Esophagus squamous epithelium (tissue), 5 donors: ENCODE data around the gene CADPS. TPM values are rescaled to one million over a fixed set of nuclear protein-coding genes. Genes with fewer than 3 reads are reported as not detected.

Source experiments
- DNase-seq: peaks from one replicate; lab custom pipeline; 2025; lab: John Stamatoyannopoulos, UW
- H3K27ac ChIP-seq, 4 donors: fragments of 200-600 bp; sonication (generic); one replicate each; pipeline ENCODE4 v1.5.1; 2016 to 2019; ENCODE audit warnings: mild to moderate bottlenecking in 1 of 4
- H3K27me3 ChIP-seq, 4 donors: fragments of 200-600 bp; sonication (generic); 1 replicate in 3 of 4; 2 replicates in 1 of 4; pipeline versions ENCODE4 v1.5.1 to v1.6.0; 2017 to 2021; ENCODE audit warnings: antibody characterized with exemption in 1 of 4
- H3K36me3 ChIP-seq, 3 donors: fragments of 200-600 bp; sonication (generic); one replicate each; pipeline ENCODE4 v1.5.1; 2016 to 2019
- H3K4me1 ChIP-seq, 3 donors: fragments of 200-600 bp; sonication (generic); one replicate each; pipeline ENCODE4 v1.5.1; 2017 to 2019
- H3K4me3 ChIP-seq, 4 donors: fragments of 200-600 bp; sonication (generic); 1 replicate in 3 of 4; 2 replicates in 1 of 4; pipeline ENCODE4 v1.5.1; 2016 to 2019; ENCODE audit warnings: mild to moderate bottlenecking in 2 of 4, moderate library complexity in 1 of 4
- H3K9me3 ChIP-seq, 3 donors: fragments of 200-600 bp; sonication (generic); one replicate each; pipeline ENCODE4 v1.5.1; 2016 to 2019
- CTCF ChIP-seq, 6 experiments: fragments of 450-650 bp in 4 of 6; fragments of 200-600 bp in 2 of 6; sonication (generic) in 2 of 6; IDR thresholded peaks; one replicate each; pipeline ENCODE4 v1.5.1; 2016 to 2019; ENCODE audit warnings: antibody characterized with exemption in 6 of 6, mild to moderate bottlenecking in 4 of 6, moderate library complexity in 4 of 6
- POLR2A ChIP-seq, 4 donors: fragments of 450-650 bp; IDR thresholded peaks; one replicate each; pipeline ENCODE4 v1.6.1; 2017; ENCODE audit warnings: antibody characterized with exemption in 4 of 4, mild to moderate bottlenecking in 4 of 4, moderate library complexity in 3 of 4
- WGBS, 2 donors: methylation state at CpG; one replicate each; pipeline ENCODE4 v1.1.5; 2018; 5-methylcytosine and 5-hydroxymethylcytosine counted together
- intact Hi-C: fragments of 100-400 bp; cut with DNase I; formaldehyde crosslinking; loops from one replicate; pipeline ENCODE4 v1.15.0; 2022
- total RNA-seq, 4 donors: library from RNA; depleted of rRNA; stranded (reverse); fragments of >200 nt; gene quantifications; one replicate each; pipeline ENCODE4 v1.1.0, GENCODE V29; 2016
- donor health status: DM: yes; HTN: yes; CAD: no.

The CADPS gene
- total RNA-seq, 4 donors from 2014 or later = 0.09 to 4.8 TPM; not detected in 2

GRCh38 chr3:62793946-62794345 lies 81.3 kb downstream of the CADPS start:
- Histone ChIP-seq H3K27me3 (no peaks in the 10 kb centered on the region), H3K4me1 (no peaks in the 10 kb centered on the region), H3K4me3 (no peak overlapping the region), H3K36me3 (no peaks in the 10 kb centered on the region), H3K27ac (no peak overlapping the region), H3K9me3 (no peaks in the 10 kb centered on the region)
- 56 to 74% methylated on average over 2 of the region's 2 CpGs for WGBS, 2 donors
- intact Hi-C loops = no loop called here
- DNase-seq = no peak
- TF ChIP-seq CTCF (IDR thresholded peaks at IDR 0.05) (no peak), POLR2A (IDR thresholded peaks at IDR 0.05) (no peak)

- DNase-seq = no peak
- Histone ChIP-seq H3K4me3 (no peak overlapping the region), H3K4me1 (no peaks in the 10 kb centered on the region), H3K9me3 (no peaks in the 10 kb centered on the region), H3K36me3 (no peaks in the 10 kb centered on the region), H3K27me3 (no peaks in the 10 kb centered on the region), H3K27ac (no peak overlapping the region)
- TF ChIP-seq POLR2A (IDR thresholded peaks at IDR 0.05) (no peak), CTCF (IDR thresholded peaks at IDR 0.05) (no peak)
- intact Hi-C loops = no loop called here
- WGBS, 2 donors = 43 to 50% methylated on average over 1 of the region's 1 CpG
Observed at GRCh38 chr3:62785384-62785783, 89.8 kb downstream of the CADPS start.

GRCh38 chr3:62781121-62781520 lies 94.1 kb downstream of the CADPS start:
- Histone ChIP-seq H3K9me3 (no peaks in the 10 kb centered on the region), H3K27me3 (no peaks in the 10 kb centered on the region), H3K27ac (no peak overlapping the region), H3K36me3 (no peaks in the 10 kb centered on the region), H3K4me1 (no peaks in the 10 kb centered on the region), H3K4me3 (no peak overlapping the region)
- no peak for TF ChIP-seq POLR2A (IDR thresholded peaks at IDR 0.05)
- TF ChIP-seq CTCF (IDR thresholded peaks at IDR 0.05) = no peak
- intact Hi-C loops = no loop called here
- 51 to 56% methylated on average over 3 of the region's 3 CpGs for WGBS, 2 donors
- DNase-seq = no peak

- Histone ChIP-seq H3K27ac (no peak overlapping the region), H3K36me3 (no peaks in the 10 kb centered on the region), H3K9me3 (no peaks in the 10 kb centered on the region), H3K27me3 (no peaks in the 10 kb centered on the region), H3K4me1 (no peaks in the 10 kb centered on the region), H3K4me3 (no peak overlapping the region)
- intact Hi-C loops = no loop called here
- 57 to 75% methylated on average over 4 of the region's 4 CpGs for WGBS, 2 donors
- TF ChIP-seq CTCF (IDR thresholded peaks at IDR 0.05) (no peak), POLR2A (IDR thresholded peaks at IDR 0.05) (no peak)
- no peak for DNase-seq
Observed at GRCh38 chr3:62777674-62778073, 97.5 kb downstream of the CADPS start.

- intact Hi-C loops = no loop called here
- DNase-seq = no peak
- H3K27ac ChIP-seq = no peak overlapping the region
- no peak for TF ChIP-seq POLR2A (IDR thresholded peaks at IDR 0.05)
- TF ChIP-seq CTCF (IDR thresholded peaks at IDR 0.05) = no peak
- H3K4me3 ChIP-seq = no peak overlapping the region
- no peaks in the 10 kb centered on the region for H3K4me1 ChIP-seq
- no peaks in the 10 kb centered on the region for H3K9me3 ChIP-seq
- H3K27me3 ChIP-seq = no peaks in the 10 kb centered on the region
- H3K36me3 ChIP-seq = no peaks in the 10 kb centered on the region
- WGBS, 2 donors = 79 to 80% methylated on average over 3 of the region's 3 CpGs
Observed at GRCh38 chr3:62777130-62777529, 98.1 kb downstream of the CADPS start.
